ENCODE data around the gene PTPRN2. TPM values are rescaled to one million over a fixed set of nuclear protein-coding genes. Genes with fewer than 3 reads are reported as not detected.

Gene PTPRN2
- total and polyA plus RNA-seq, 2 of the 13 experiments (the other 11 are each of a cell fraction or from before 2014, with no cell fraction given), result 2.5 to 24.2 TPM

DNA sequence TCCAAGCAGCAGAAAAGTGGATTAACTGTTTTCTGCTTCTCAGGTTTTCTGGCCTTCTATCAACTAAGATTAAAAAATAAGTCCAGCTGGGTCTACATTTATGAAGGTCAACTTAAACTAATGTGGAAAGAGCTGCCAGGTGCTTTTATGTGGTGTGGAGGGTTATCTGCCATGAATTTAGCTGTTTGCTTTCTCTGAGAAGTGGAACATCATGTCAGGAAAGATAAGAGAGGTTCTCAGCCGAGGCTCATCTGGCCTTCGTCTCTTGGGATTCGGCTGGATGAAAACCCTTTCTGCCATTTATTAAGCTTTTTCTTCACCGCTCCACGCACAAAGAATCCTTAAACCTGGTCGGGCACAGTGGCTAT lies 5.5 kb downstream of the PTPRN2 start:
- peak overlapping the region in 2 of 3 experiments; percentile 29 to 30; a peak in 2 of 6 replicates for H3K4me3 ChIP-seq (replicated peaks in 1 of 3; ENCODE audit: insufficient read depth in 1 of 3, low read depth in 2 of 3, low read length in 3 of 3)
- peaks cover 71% of the 10 kb centered on the region for H3K79me2 ChIP-seq (ENCODE audit: insufficient read depth, low read length)
- no TSS peak for BruUV-seq (replicated peaks)
- DNase-seq (ENCODE audit: low spot score) (no peak), ATAC-seq (no peak), FAIRE-seq (no peak)
- ChIA-PET CTCF (ENCODE audit: low intra/inter-chr PET ratio, low total read pairs) (no interaction called here), POLR2A (interaction anchor here (1.0 to 3.3 kb wide), 5 partner anchors 9 to 126 kb away, joined by 3 to 20 read pairs (median 4); no protein-coding TSS in a partner anchor)
- H3K27me3 ChIP-seq (ENCODE audit: control insufficient read depth in 1 of 2, insufficient read depth in 2 of 2, low read length in 2 of 2), result no peaks in the 10 kb centered on the region; a peak in 1 of 5 replicates
- peaks cover 6% of the 10 kb centered on the region for H3K9me3 ChIP-seq (ENCODE audit: low read length)
- H2AFZ ChIP-seq (ENCODE audit: low read length), result no peak overlapping the region
- peak overlapping the region; percentile 89 for H3K27ac ChIP-seq (ENCODE audit: extremely low read length, insufficient read depth, low read length)
- peaks cover 93% of the 10 kb centered on the region for H3K4me1 ChIP-seq (ENCODE audit: insufficient read depth, low read length)
- peaks cover 3 to 13% of the 10 kb centered on the region in 2 experiments; a peak in 4 of 5 replicates for H3K36me3 ChIP-seq (replicated peaks in 1 of 2; ENCODE audit: control insufficient read depth in 1 of 2, insufficient read depth in 2 of 2, low read length in 2 of 2)
- intact Hi-C loops (cut with micrococcal nuclease; ENCODE audit: unreplicated experiment), result loop anchor here (5.0 kb wide), 1 partner anchor 85 kb away; no protein-coding TSS in a partner anchor
- H3K4me2 ChIP-seq (ENCODE audit: low read depth, low read length), result peak overlapping the region; percentile 81
- H4K20me1 ChIP-seq (ENCODE audit: insufficient read depth, low read length), result no peaks in the 10 kb centered on the region
- H3K9ac ChIP-seq (ENCODE audit: insufficient read depth, low read depth, low read length), result peak overlapping the region; percentile 64
- WGBS (ENCODE audit: low lambda C conversion rate), result 56% methylated on average over 6 of the region's 6 CpGs
- in situ Hi-C loops (cut with HindIII; ENCODE audit: extremely low pct_ligation_motif_present, low pct_unique_long_range_greater_than_20kb), result no loop called here
- TF ChIP-seq, protein P1, sequence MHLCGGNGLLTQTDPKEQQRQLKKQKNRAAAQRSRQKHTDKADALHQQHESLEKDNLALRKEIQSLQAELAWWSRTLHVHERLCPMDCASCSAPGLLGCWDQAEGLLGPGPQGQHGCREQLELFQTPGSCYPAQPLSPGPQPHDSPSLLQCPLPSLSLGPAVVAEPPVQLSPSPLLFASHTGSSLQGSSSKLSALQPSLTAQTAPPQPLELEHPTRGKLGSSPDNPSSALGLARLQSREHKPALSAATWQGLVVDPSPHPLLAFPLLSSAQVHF (CRISPR knock-in tag; IDR thresholded peaks at IDR 0.05), result no peak
- TF ChIP-seq PITX1 (CRISPR knock-in tag; IDR thresholded peaks at IDR 0.05) (no peak), ZNF317 (CRISPR knock-in tag; IDR thresholded peaks at IDR 0.05) (no peak), SUZ12 (IDR thresholded peaks at IDR 0.05; ENCODE audit: low read depth, low read length) (no peak), ZNF564 (CRISPR knock-in tag; IDR thresholded peaks at IDR 0.05) (no peak), ZNF816 (CRISPR knock-in tag; IDR thresholded peaks at IDR 0.05; ENCODE audit: borderline replicate concordance) (no peak)
- TF ChIP-seq, protein P2, sequence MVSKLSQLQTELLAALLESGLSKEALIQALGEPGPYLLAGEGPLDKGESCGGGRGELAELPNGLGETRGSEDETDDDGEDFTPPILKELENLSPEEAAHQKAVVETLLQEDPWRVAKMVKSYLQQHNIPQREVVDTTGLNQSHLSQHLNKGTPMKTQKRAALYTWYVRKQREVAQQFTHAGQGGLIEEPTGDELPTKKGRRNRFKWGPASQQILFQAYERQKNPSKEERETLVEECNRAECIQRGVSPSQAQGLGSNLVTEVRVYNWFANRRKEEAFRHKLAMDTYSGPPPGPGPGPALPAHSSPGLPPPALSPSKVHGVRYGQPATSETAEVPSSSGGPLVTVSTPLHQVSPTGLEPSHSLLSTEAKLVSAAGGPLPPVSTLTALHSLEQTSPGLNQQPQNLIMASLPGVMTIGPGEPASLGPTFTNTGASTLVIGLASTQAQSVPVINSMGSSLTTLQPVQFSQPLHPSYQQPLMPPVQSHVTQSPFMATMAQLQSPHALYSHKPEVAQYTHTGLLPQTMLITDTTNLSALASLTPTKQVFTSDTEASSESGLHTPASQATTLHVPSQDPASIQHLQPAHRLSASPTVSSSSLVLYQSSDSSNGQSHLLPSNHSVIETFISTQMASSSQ (IDR thresholded peaks at IDR 0.05; ENCODE audit: low read depth), result no peak
- TF ChIP-seq, protein P2 (CRISPR knock-in tag; IDR thresholded peaks at IDR 0.05; ENCODE audit: borderline replicate concordance), result peak; percentile 19; the same call in 1 of the 2 replicates
- TF ChIP-seq, protein P3, sequence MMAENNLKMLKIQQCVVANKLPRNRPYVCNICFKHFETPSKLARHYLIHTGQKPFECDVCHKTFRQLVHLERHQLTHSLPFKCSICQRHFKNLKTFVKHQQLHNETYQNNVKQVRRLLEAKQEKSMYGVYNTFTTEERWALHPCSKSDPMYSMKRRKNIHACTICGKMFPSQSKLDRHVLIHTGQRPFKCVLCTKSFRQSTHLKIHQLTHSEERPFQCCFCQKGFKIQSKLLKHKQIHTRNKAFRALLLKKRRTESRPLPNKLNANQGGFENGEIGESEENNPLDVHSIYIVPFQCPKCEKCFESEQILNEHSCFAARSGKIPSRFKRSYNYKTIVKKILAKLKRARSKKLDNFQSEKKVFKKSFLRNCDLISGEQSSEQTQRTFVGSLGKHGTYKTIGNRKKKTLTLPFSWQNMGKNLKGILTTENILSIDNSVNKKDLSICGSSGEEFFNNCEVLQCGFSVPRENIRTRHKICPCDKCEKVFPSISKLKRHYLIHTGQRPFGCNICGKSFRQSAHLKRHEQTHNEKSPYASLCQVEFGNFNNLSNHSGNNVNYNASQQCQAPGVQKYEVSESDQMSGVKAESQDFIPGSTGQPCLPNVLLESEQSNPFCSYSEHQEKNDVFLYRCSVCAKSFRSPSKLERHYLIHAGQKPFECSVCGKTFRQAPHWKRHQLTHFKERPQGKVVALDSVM (CRISPR knock-in tag; IDR thresholded peaks at IDR 0.05), result 0 out of 2 replicates have a peak, but pooled peaks have one; percentile 42
- TF ChIP-seq, protein P4, sequence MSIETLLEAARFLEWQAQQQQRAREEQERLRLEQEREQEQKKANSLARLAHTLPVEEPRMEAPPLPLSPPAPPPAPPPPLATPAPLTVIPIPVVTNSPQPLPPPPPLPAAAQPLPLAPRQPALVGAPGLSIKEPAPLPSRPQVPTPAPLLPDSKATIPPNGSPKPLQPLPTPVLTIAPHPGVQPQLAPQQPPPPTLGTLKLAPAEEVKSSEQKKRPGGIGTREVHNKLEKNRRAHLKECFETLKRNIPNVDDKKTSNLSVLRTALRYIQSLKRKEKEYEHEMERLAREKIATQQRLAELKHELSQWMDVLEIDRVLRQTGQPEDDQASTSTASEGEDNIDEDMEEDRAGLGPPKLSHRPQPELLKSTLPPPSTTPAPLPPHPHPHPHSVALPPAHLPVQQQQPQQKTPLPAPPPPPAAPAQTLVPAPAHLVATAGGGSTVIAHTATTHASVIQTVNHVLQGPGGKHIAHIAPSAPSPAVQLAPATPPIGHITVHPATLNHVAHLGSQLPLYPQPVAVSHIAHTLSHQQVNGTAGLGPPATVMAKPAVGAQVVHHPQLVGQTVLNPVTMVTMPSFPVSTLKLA (IDR thresholded peaks at IDR 0.05), result no peak
- TF ChIP-seq, protein P5, sequence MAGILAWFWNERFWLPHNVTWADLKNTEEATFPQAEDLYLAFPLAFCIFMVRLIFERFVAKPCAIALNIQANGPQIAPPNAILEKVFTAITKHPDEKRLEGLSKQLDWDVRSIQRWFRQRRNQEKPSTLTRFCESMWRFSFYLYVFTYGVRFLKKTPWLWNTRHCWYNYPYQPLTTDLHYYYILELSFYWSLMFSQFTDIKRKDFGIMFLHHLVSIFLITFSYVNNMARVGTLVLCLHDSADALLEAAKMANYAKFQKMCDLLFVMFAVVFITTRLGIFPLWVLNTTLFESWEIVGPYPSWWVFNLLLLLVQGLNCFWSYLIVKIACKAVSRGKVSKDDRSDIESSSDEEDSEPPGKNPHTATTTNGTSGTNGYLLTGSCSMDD (CRISPR knock-in tag; IDR thresholded peaks at IDR 0.05), result no peak
- TF ChIP-seq, protein P6, sequence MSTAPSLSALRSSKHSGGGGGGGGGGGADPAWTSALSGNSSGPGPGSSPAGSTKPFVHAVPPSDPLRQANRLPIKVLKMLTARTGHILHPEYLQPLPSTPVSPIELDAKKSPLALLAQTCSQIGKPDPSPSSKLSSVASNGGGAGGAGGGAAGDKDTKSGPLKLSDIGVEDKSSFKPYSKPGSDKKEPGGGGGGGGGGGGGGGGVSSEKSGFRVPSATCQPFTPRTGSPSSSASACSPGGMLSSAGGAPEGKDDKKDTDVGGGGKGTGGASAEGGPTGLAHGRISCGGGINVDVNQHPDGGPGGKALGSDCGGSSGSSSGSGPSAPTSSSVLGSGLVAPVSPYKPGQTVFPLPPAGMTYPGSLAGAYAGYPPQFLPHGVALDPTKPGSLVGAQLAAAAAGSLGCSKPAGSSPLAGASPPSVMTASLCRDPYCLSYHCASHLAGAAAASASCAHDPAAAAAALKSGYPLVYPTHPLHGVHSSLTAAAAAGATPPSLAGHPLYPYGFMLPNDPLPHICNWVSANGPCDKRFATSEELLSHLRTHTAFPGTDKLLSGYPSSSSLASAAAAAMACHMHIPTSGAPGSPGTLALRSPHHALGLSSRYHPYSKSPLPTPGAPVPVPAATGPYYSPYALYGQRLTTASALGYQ (CRISPR knock-in tag; IDR thresholded peaks at IDR 0.05), result 0 out of 2 replicates have a peak, but pooled peaks have one; percentile 4
